ENCODE results near the gene ZNF318.
"Not testable (repeated sequence)": the region's sequence is repeated elsewhere in the genome, so short reads cannot be mapped to it uniquely, and the experiment has no call there.

Gene ZNF318

GRCh38 chr6:43335469-43335868 lies 34.0 kb downstream of the ZNF318 start:
- DNase-seq (ENCODE audit: low spot score): no peak

GRCh38 chr6:43334466-43335095 lies 34.9 kb downstream of the ZNF318 start:
- peak; percentile 45 for DNase-seq (ENCODE audit: low spot score)

GRCh38 chr6:43331891-43332290 lies 37.6 kb downstream of the ZNF318 start:
- no peak for DNase-seq (ENCODE audit: low spot score)

GRCh38 chr6:43331470-43331869 lies 38.0 kb downstream of the ZNF318 start:
- DNase-seq (ENCODE audit: low spot score): no peak

- DNase-seq (ENCODE audit: low spot score): peak; percentile 55
Measured at GRCh38 chr6:43328528-43328927, 40.9 kb downstream of the ZNF318 start.

- DNase-seq (ENCODE audit: low spot score): no peak
Measured at GRCh38 chr6:43325876-43326275, 43.6 kb downstream of the ZNF318 start.

- DNase-seq (ENCODE audit: low spot score): no peak
Measured at GRCh38 chr6:43318011-43318410, 51.4 kb downstream of the ZNF318 start.

- DNase-seq (ENCODE audit: low spot score): no peak
Measured at GRCh38 chr6:43313813-43314212, 55.6 kb downstream of the ZNF318 start.

GRCh38 chr6:43311666-43312065 lies 57.8 kb downstream of the ZNF318 start:
- DNase-seq (ENCODE audit: low spot score): no peak

- no peak for DNase-seq (ENCODE audit: low spot score)
Measured at GRCh38 chr6:43310624-43311023, 58.8 kb downstream of the ZNF318 start.

GRCh38 chr6:43310134-43310533 lies 59.3 kb downstream of the ZNF318 start:
- no peak for DNase-seq (ENCODE audit: low spot score)

GRCh38 chr6:43308990-43309477 lies 60.4 kb downstream of the ZNF318 start:
- no peak for DNase-seq (ENCODE audit: low spot score)

GRCh38 chr6:43308101-43308989 lies 61.1 kb downstream of the ZNF318 start, which contains the start of gene CRIP3:
Gene CRIP3 (minus strand): TSS chr6:43308826. CDS start chr6:43308792, 34 bp downstream.
- no peak for DNase-seq (ENCODE audit: low spot score)

GRCh38 chr6:43307451-43308100 lies 61.9 kb downstream of the ZNF318 start:
- no peak for DNase-seq (ENCODE audit: low spot score)

- no peak for DNase-seq (ENCODE audit: low spot score)
Measured at GRCh38 chr6:43306086-43306485, 63.4 kb downstream of the ZNF318 start.

- no peak for DNase-seq (ENCODE audit: low spot score)
Measured at GRCh38 chr6:43304882-43305281, 64.6 kb downstream of the ZNF318 start.

- DNase-seq (ENCODE audit: low spot score): no peak
Measured at GRCh38 chr6:43304361-43304760, 65.1 kb downstream of the ZNF318 start.

- DNase-seq (ENCODE audit: low spot score): no peak
Measured at GRCh38 chr6:43303751-43304331, 65.6 kb downstream of the ZNF318 start.

GRCh38 chr6:43303006-43303405 lies 66.4 kb downstream of the ZNF318 start:
- not testable (repeated sequence) for DNase-seq (ENCODE audit: low spot score)

GRCh38 chr6:43302126-43302525 lies 67.3 kb downstream of the ZNF318 start:
- no peak for DNase-seq (ENCODE audit: low spot score)

- no peak for DNase-seq (ENCODE audit: low spot score)
Measured at GRCh38 chr6:43301081-43301870, 68.2 kb downstream of the ZNF318 start.
